ENCODE results near the gene LGI4.
"Not testable (repeated sequence)": the region's sequence is repeated elsewhere in the genome, so short reads cannot be mapped to it uniquely, and the experiment has no call there.

The LGI4 gene

DNA sequence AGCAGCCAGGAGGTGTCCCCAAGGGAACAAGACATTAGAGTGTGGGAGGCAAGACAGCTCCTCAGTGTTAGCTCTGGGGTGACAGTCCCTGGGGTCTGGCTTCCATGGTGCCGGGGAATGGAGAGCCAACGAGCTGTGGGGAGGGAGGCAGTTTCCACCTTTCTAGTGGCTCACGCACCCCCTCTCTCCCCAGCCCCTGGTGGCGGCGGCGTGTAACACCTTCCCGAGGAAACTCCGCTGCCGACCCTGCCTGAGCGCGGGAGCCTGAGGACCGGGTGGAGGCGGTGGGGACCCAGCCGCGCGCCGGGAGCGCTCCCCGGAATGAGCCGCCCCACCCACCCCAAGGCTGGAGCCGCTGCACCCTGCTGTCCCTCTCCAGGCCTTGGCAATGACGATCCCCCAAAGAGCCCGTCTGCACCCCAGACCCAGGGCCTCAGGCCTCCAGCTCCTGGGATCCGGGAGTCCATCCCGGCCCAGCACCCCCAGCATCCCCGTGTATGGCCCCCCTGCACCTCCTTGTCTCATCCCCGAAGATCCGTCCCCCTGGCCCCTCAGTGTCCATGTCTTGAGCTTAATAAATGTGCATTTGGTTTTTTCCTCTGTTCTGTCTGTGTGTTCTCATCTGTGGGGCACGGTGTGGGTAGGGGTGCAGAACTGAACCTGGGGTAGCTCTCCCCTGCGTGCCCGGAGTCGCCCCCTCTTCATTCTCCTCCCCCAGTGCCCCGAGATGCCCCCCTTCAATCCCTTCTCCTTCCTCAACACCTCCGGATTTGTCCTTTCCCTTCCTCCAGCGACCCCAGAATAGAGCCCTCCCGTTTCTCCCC is 19.1 kb upstream of the LGI4 start:
- Mint-ChIP-seq H3K4me1 (peaks cover 47% of the 10 kb centered on the region), H3K4me3 (peak overlapping the region; percentile 96), H3K27ac (peak overlapping the region; percentile 99), H3K9me3 (no peaks in the 10 kb centered on the region), H3K27me3 (no peaks in the 10 kb centered on the region), H3K36me3 (ENCODE audit: low read depth) (peaks cover 35% of the 10 kb centered on the region)
- peak; percentile 81 for DNase-seq
- peak; percentile 42 for ATAC-seq

DNA sequence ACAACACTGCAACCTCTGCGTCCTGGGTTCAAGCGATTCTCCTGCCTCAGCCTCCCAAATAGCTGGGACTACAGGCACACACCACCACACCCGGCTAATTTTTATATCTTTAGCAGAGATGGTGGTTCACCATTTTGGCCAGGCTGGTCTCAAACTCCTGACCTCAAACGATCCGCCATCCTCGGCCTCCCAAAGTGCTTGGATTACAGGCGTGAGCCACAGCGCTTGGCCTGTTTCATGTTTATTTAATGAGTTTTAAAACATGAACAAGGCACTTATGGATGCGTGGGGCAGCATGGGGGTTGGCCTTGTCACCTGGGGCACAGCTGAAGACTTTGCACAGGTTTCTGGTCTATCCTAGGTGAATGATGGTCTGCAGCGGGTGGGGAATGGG is 18.3 kb upstream of the LGI4 start:
- not testable (repeated sequence) for H3K27ac Mint-ChIP-seq

DNA sequence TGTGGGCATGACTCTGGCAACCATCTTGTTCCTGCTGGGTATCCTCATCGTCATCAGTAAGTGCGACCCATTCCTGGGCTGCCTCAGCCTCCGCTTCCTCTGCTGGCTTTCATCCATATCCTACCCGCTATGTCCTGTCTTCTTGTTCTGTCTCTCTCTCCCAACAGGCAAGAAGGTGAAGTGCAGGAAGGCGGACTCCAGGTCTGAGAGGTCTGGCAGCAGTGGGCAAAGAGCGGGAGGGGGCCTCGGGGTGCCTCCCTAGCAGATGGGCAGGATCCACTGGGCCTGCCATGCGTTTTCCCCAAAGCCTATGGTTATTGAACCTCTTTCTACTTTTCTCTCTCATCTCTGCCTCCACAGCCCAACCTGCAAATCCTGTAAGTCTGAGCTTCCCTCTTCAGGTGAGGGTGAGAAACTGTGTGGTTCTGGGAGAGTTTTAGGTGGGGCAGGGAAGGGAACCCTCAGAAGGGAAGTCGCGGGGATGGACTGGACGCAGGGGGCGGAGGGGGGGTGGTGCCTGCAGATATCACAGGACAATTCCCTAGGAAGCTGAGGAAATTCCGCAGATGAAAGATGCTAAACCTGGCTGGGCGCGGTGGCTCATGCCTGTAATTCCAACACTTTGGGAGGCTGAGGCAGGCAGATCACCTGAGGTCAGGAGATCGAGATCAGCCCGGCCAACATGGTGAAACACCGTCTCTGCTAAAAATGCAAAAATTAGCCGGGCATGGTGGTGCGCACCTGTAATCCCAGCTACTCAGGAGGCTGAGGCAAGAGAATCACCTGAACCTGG is 16.6 kb upstream of the LGI4 start:
- DNase-seq: no peak
- Mint-ChIP-seq H3K4me1 (peaks cover 22% of the 10 kb centered on the region), H3K27ac (no peak overlapping the region), H3K4me3 (no peak overlapping the region), H3K36me3 (ENCODE audit: low read depth) (peaks cover 10% of the 10 kb centered on the region), H3K27me3 (no peaks in the 10 kb centered on the region), H3K9me3 (no peaks in the 10 kb centered on the region)
- no peak for ATAC-seq

More for the DNA sequence above, 18.3 kb upstream of the LGI4 start:
- H3K36me3 Mint-ChIP-seq (ENCODE audit: low read depth): peaks cover 27% of the 10 kb centered on the region
- not testable (repeated sequence) for H3K27me3 Mint-ChIP-seq, H3K9me3 Mint-ChIP-seq, DNase-seq, ATAC-seq
- peak overlapping the region; percentile 96 for H3K4me3 Mint-ChIP-seq
- peaks cover 39% of the 10 kb centered on the region for H3K4me1 Mint-ChIP-seq

DNA sequence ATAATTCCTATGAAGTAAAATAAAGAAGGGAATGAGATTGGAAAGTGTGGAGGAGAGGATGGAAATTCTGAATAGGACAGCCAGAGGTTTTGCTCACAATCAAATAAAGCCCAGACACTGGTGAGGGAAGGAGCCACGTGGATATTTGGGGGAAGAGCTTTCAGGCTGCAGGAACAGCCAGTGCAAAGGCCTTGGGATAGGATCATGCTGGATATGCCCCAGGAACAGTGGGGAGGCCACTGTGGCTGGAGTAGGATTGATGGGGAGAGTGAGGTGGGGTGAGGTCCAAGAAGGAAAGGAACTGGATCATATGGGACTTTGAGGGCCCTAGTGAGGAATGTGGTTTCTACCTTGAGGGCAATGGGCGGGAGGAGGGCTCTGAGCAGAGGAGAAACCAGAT is 15.6 kb upstream of the LGI4 start:
- peaks cover under 1% of the 10 kb centered on the region for H3K36me3 Mint-ChIP-seq (ENCODE audit: low read depth)
- no peak overlapping the region for H3K4me3 Mint-ChIP-seq
- ATAC-seq (no peak), DNase-seq (no peak)
- H3K27me3 Mint-ChIP-seq: no peaks in the 10 kb centered on the region
- H3K9me3 Mint-ChIP-seq: no peaks in the 10 kb centered on the region
- peaks cover 14% of the 10 kb centered on the region for H3K4me1 Mint-ChIP-seq
- H3K27ac Mint-ChIP-seq: no peak overlapping the region

DNA sequence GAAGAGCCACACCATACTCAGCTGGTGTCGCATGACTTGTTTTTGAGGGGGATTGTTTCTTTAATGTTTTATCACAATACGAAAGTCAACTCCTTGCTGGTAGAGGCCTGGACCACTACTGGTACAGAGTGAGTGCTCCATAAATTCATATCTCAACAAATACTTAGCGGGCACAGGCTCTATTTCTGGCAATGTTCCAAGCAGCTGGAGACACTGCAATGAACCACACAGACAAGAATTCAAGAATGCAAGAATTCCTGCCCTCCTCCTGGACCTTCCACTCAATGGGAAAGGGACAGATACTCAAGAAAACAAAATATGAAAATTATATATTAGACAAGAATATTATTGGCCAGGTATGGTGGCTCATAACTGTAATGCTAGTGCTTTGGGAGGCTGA is 14.6 kb upstream of the LGI4 start:
- no peaks in the 10 kb centered on the region for H3K9me3 Mint-ChIP-seq
- no peak for DNase-seq

DNA sequence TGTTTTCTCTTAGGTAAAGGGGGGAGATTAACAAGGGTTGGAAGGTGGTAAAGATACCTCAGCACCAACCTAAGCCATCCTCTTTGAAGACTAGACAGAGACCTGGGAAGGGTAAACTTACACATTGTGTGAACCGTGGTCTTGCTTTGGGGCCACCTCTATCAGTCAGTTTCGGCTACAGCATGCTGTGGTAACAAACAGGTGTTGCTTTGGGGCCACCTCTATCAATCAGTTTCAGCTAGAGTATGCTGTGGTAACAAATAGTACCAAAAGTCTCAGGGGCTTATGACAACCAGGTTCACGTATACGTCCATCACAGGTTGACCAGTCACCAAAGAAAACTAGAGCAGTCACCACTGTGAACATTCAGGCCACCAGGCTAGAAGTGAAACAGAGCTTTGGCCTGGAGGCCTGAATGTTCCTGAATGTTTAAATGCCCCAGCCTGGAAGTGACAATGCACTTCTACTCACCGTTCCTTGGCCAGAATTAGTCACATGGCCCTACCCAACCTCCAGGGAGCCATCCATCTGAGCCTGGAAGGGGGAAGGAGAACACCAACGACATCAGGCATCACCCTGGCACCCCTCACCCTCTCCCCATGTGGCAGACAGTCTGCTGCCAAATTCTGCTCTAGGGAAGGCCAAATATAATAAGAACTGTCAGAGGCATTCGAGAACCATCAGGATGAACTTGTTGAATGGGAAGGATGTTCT is 12.0 kb upstream of the LGI4 start:
- Mint-ChIP-seq H3K36me3 (ENCODE audit: low read depth) (no peaks in the 10 kb centered on the region), H3K4me1 (peaks cover 17% of the 10 kb centered on the region), H3K27me3 (peaks cover 8% of the 10 kb centered on the region), H3K9me3 (no peaks in the 10 kb centered on the region), H3K27ac (no peak overlapping the region), H3K4me3 (no peak overlapping the region)
- ATAC-seq (no peak), DNase-seq (no peak)

More for the DNA sequence above, 14.6 kb upstream of the LGI4 start:
- Mint-ChIP-seq H3K36me3 (ENCODE audit: low read depth) (no peaks in the 10 kb centered on the region), H3K4me1 (peaks cover 16% of the 10 kb centered on the region), H3K27ac (no peak overlapping the region), H3K27me3 (no peaks in the 10 kb centered on the region), H3K4me3 (no peak overlapping the region)
- no peak for ATAC-seq

DNA sequence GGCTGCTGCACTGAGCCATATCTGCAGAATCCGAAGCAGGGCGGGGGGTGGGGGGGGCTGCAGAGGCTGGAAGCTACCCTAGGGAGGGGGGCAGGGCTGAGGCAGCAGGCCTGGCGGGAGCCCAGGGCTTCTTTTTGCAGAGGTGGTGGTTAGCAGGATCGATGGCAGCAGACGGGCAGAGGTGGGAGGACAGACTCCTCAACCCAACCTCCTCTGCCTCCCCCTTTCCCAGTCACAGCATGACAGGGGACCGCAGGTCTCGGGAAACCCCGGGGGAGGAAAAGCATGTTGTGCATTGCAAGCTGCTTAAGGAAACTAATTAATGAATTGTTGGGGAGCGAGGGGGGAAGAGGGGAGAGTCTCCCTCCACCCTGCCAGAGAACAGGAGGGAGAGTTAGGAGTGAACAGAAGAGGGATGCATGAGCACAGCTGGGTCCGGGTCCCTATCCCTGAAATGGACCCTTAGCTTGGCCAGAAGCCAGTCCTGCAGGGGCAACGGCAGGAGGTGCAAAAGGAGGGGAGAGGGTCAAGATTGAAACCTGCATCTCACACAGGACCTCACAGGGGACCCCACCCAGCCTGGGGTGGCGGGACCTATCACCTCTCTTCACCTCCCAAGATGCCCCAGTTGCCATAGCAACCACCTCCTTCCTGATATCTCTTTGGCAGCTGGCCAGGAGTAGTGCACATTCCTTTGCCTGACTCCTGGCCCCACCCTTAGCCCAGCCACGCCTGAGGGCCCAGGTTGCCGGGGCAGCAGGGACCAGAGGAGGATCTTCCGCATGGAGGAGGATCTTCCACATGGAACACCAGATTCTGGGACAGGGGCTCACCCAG is 10.0 kb upstream of the LGI4 start:
- Mint-ChIP-seq H3K27ac (no peak overlapping the region), H3K9me3 (no peaks in the 10 kb centered on the region), H3K4me1 (peaks cover 29% of the 10 kb centered on the region), H3K36me3 (ENCODE audit: low read depth) (no peaks in the 10 kb centered on the region), H3K4me3 (no peak overlapping the region), H3K27me3 (peaks cover 15% of the 10 kb centered on the region)
- DNase-seq (no peak), ATAC-seq (no peak)

DNA sequence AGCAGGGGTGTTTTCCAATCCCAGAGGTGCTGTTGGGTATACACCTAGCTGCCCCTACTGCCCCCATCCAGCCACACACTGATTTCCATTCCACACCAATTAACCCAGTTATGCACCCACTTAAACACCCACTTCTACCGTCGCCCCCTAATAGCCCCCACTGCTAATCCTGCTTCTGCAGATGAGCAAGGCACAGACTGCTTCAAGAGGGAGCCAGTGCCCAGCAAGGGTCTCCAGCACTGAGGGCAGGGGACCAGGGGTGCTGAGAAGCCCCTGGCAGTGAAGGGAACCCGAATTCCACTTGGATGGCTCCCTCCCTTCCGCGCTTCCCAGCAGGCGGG is 9.4 kb upstream of the LGI4 start:
- Mint-ChIP-seq H3K9me3 (no peaks in the 10 kb centered on the region), H3K27ac (no peak overlapping the region), H3K4me1 (peaks cover 29% of the 10 kb centered on the region), H3K36me3 (ENCODE audit: low read depth) (no peaks in the 10 kb centered on the region), H3K4me3 (no peak overlapping the region), H3K27me3 (peaks cover 15% of the 10 kb centered on the region)
- ATAC-seq (no peak), DNase-seq (no peak)

DNA sequence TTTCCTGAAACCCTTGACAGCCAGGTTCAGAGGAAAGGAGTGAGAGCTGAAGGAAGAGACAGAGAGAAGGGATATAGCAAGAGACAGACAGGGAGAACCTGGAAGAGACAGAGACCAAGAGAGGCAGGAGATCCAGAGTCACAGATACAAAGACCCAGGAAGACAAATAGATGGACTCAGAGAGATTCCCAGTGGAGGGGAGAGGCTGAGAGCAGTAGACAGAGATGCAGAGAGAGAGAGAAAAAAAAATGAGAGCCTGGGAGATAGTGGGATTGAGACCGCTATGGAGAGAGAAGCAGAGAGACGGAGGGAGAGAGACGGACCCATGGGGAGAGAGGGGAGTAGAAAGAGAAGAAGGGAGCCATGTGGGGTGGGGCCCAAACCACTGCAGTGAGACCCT is 9.0 kb upstream of the LGI4 start:
- Mint-ChIP-seq H3K36me3 (ENCODE audit: low read depth) (no peaks in the 10 kb centered on the region), H3K27ac (no peak overlapping the region), H3K27me3 (peaks cover 15% of the 10 kb centered on the region), H3K4me1 (peaks cover 29% of the 10 kb centered on the region), H3K4me3 (no peak overlapping the region), H3K9me3 (no peaks in the 10 kb centered on the region)
- ATAC-seq (no peak), DNase-seq (no peak)

DNA sequence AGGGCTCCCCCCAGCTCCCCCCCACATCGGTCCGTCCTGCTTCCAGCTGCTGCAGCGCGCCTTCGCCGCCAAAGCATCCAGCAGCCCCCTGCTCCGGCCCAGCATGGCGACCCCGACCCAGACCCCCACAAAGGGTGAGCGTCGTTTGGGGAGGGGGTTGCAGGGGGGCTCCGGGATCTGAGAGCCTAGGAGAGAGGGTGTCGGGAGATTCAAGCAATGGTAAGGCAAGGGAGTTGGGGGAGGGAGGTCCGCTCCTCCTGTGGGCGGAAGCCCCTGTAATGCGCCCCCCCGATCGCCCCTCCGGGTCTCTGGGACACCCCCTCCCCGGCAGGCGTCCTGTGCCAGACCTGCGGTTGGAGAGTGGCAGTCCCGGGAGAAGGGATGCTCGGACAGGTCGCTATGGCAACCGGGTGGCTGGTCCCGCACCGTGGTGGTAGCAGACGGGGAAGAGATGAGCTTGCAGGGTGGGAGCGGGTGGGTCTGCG is 8.4 kb upstream of the LGI4 start, which contains the start of gene FXYD7:
Gene FXYD7 (plus strand): TSS at position 25 of the 485 bp plus-strand sequence. CDS start 79 bp downstream, at position 104.
- Mint-ChIP-seq H3K4me1 (peaks cover 29% of the 10 kb centered on the region), H3K4me3 (peak within 1 kb of the TSS; percentile 80), H3K9me3 (no peaks in the 10 kb centered on the region), H3K36me3 (ENCODE audit: low read depth) (no peaks in the 10 kb centered on the region), H3K27me3 (peaks cover 15% of the 10 kb centered on the region), H3K27ac (peak within 1 kb of the TSS; percentile 41)
- no peak for DNase-seq
- no peak for ATAC-seq

DNA sequence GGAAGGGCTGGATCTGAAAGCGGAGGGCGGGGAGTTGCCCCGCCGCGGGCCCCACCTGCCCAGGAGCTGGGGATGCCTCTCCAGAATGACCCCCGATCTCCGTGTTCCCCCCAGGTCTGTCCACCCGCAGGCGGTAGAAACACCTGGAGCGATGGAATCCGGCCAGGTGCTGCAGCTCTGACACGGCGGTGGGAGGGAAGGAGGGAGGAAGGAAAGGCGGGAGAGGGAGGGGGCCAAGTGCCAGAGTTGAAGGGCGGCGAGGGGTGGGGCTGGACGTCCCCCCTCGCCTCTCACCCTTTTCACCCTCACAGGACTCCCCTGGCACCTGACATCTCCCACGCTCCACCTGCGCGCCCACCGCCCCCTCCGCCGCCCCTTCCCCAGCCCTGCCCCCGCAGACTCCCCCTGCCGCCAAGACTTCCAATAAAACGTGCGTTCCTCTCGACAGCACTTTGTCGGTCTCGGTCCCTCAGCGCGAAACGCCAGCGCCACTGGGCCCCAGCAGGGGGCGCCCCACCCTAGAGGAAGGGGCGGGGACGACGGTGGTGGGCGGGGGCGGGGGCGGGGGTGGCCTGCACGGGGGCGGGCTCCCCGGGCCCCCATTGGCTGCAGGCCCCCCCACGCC is 7.9 kb upstream of the LGI4 start:
- Mint-ChIP-seq H3K9me3 (no peaks in the 10 kb centered on the region), H3K27ac (no peak overlapping the region), H3K4me1 (peaks cover 29% of the 10 kb centered on the region), H3K27me3 (peaks cover 15% of the 10 kb centered on the region), H3K4me3 (peak overlapping the region; percentile 80), H3K36me3 (ENCODE audit: low read depth) (no peaks in the 10 kb centered on the region)
- ATAC-seq (no peak), DNase-seq (peak; percentile 75)

DNA sequence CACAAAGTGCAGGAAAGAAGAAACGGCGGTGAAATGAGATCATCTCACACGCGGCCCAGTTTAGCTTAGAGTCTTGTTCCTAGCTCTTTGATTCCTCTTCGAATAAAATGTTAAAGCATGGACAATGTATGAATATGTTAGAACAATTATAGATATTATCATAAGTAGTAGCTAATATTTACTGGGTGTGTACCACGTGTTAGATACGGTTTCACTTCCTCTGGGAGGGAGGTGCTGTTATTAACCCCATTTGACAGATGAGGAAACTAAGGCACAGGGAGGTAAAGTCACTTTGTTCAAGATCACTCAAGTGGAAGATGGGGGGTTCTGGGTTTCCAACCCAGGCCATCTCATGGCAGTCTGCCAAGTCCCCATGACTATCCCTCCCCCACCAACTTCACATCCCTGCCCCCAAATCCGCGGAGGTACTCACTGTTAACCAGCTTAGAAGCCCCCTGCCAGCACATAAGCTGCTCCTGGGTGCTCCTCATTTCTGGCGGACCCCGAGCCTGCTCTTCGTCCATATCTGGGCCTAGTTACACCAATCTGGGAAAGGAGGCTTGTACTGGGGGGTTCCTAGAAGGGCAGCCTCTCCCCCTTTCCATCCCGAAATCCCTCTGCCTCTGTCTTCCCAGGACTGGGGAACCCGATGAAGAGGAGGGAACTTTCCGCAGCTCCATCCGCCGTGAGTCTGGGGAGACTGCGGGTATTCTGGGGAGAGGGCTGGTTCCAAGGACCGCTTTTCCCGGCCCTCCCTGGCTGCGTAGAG is 7.2 kb upstream of the LGI4 start:
- H3K4me1 Mint-ChIP-seq: peaks cover 32% of the 10 kb centered on the region
- DNase-seq (no peak), ATAC-seq (no peak)

More for the DNA sequence above, 7.2 kb upstream of the LGI4 start:
- peak overlapping the region; percentile 80 for H3K4me3 Mint-ChIP-seq
- H3K36me3 Mint-ChIP-seq (ENCODE audit: low read depth): no peaks in the 10 kb centered on the region
- H3K9me3 Mint-ChIP-seq: no peaks in the 10 kb centered on the region
- peak overlapping the region; percentile 41 for H3K27ac Mint-ChIP-seq
- peaks cover 19% of the 10 kb centered on the region for H3K27me3 Mint-ChIP-seq

All from activated naive CD8-positive, alpha-beta T cell treated with anti-CD3 and anti-CD28 coated beads, Interleukin-2, amount 50 U/mL, for 24 hours (primary cell).